WTC11 (cell line): ENCODE results near the gene TBCCD1. TPM values are rescaled to one million over a fixed set of nuclear protein-coding genes. Genes with fewer than 3 reads are reported as not detected.

ENCODE experiments used
- ATAC-seq: fragments of 200-7000 bp; cut with Tn5 transposase; 2 replicates; pipeline ENCODE4 v1.10.0; 2021; ENCODE audit warnings: mild to moderate bottlenecking, moderate library complexity
- CTCF ChIA-PET: fragments of 300-600 bp; sonication (Branson Sonifier 250); formaldehyde crosslinking; loops from one replicate; lab custom pipeline; 2021; ENCODE audit warnings: antibody characterized with exemption; lab: Charles Lee
- POLR2A ChIA-PET: fragments of 350-600 bp; sonication (Branson Sonifier 250); formaldehyde crosslinking; loops from one replicate; lab custom pipeline; 2021; ENCODE audit warnings: antibody characterized with exemption; lab: Charles Lee
- DNase-seq: peaks from one replicate; pipeline ENCODE4 v3.0.0; 2021; ENCODE audit warnings: low spot score
- H3K27ac Mint-ChIP-seq: 2 replicates; pipeline ENCODE4 v1.8.0; 2021; ENCODE audit warnings: mixed read lengths
- H3K27me3 Mint-ChIP-seq: 2 replicates; pipeline ENCODE4 v1.8.0; 2021; ENCODE audit warnings: low read depth, mild to moderate bottlenecking, moderate library complexity, mixed read lengths
- H3K36me3 Mint-ChIP-seq: 2 replicates; pipeline ENCODE4 v1.8.0; 2021; ENCODE audit warnings: mixed read lengths
- H3K4me1 Mint-ChIP-seq: 2 replicates; pipeline ENCODE4 v1.8.0; 2022; ENCODE audit warnings: mixed read lengths
- H3K4me3 Mint-ChIP-seq: 2 replicates; pipeline ENCODE4 v1.8.0; 2021; ENCODE audit warnings: mild to moderate bottlenecking, moderate library complexity, mixed read lengths
- H3K9me3 Mint-ChIP-seq: 2 replicates; pipeline ENCODE4 v1.8.0; 2021; ENCODE audit warnings: mixed read lengths
- ATF1 ChIP-seq: sonication (generic); formaldehyde crosslinking; IDR thresholded peaks from 2 replicates; pipeline ENCODE4 v1.8.1; 2023; ENCODE audit warnings: mild to moderate bottlenecking, moderate library complexity, missing genetic modification reagents
- CBFB ChIP-seq: sonication (generic); formaldehyde crosslinking; IDR thresholded peaks from 2 replicates; pipeline ENCODE4 v1.8.1; 2022; ENCODE audit warnings: mild to moderate bottlenecking, low read depth, missing genetic modification reagents
- CREB1 ChIP-seq: sonication (generic); formaldehyde crosslinking; IDR thresholded peaks from 2 replicates; pipeline ENCODE4 v1.8.0; 2023; ENCODE audit warnings: mild to moderate bottlenecking, missing genetic modification reagents
- GRHL2 ChIP-seq: fragments of 250-450 bp; sonication (Bioruptor Pico); IDR thresholded peaks from 2 replicates; pipeline ENCODE4 v1.8.0; 2022; ENCODE audit warnings: mild to moderate bottlenecking, moderate library complexity; ENCODE audit not compliant: insufficient replicate concordance, severe bottlenecking
- JUN ChIP-seq: sonication (generic); formaldehyde crosslinking; IDR thresholded peaks from 2 replicates; pipeline ENCODE4 v1.8.0; 2023; ENCODE audit warnings: mild to moderate bottlenecking, missing genetic modification reagents
- NR2C2 ChIP-seq: sonication (generic); formaldehyde crosslinking; IDR thresholded peaks from 2 replicates; pipeline ENCODE4 v1.8.0; 2022; ENCODE audit warnings: mild to moderate bottlenecking, missing genetic modification reagents
- RORB ChIP-seq: fragments of 250-450 bp; sonication (Bioruptor Pico); IDR thresholded peaks from 2 replicates; pipeline ENCODE4 v1.9.0; 2021; ENCODE audit warnings: mild to moderate bottlenecking
- SP1 ChIP-seq: sonication (generic); formaldehyde crosslinking; conservative IDR thresholded peaks from 2 replicates; pipeline ENCODE4 v1.8.1; 2022; ENCODE audit warnings: missing genetic modification reagents
- TCF7 ChIP-seq: sonication (generic); formaldehyde crosslinking; IDR thresholded peaks from 2 replicates; pipeline ENCODE4 v1.8.0; 2022; ENCODE audit warnings: mild to moderate bottlenecking, low read depth, missing genetic modification reagents, moderate library complexity
- TEAD1 ChIP-seq: sonication (generic); formaldehyde crosslinking; IDR thresholded peaks from 2 replicates; pipeline ENCODE4 v1.8.0; 2022; ENCODE audit warnings: mild to moderate bottlenecking, missing genetic modification reagents
- TP53 ChIP-seq: sonication (generic); formaldehyde crosslinking; IDR thresholded peaks from 2 replicates; pipeline ENCODE4 v1.8.1; 2023; ENCODE audit warnings: mild to moderate bottlenecking, missing genetic modification reagents
- ZBTB43 ChIP-seq: sonication (generic); formaldehyde crosslinking; IDR thresholded peaks from 2 replicates; pipeline ENCODE4 v1.8.1; 2023; ENCODE audit warnings: mild to moderate bottlenecking, missing genetic modification reagents
- ZNF121 ChIP-seq: sonication (generic); formaldehyde crosslinking; IDR thresholded peaks from 2 replicates; pipeline ENCODE4 v1.8.0; 2023; ENCODE audit warnings: missing genetic modification reagents
- ZNF263 ChIP-seq: sonication (generic); formaldehyde crosslinking; IDR thresholded peaks from 2 replicates; pipeline ENCODE4 v1.8.1; 2022; ENCODE audit warnings: low read depth, mild to moderate bottlenecking, moderate library complexity, missing genetic modification reagents
- ZNF416 ChIP-seq: fragments of 250-450 bp; sonication (Bioruptor Pico); IDR thresholded peaks from 2 replicates; pipeline ENCODE4 v1.9.0; 2021; ENCODE audit warnings: mild to moderate bottlenecking, inconsistent platforms
- ZNF425 ChIP-seq: fragments of 250-450 bp; sonication (Bioruptor Pico); conservative IDR thresholded peaks from 2 replicates; pipeline ENCODE4 v1.9.0; 2021; ENCODE audit warnings: mild to moderate bottlenecking
- total RNA-seq: library from RNA; stranded (reverse); gene quantifications from 3 replicates; pipeline ENCODE4 v1.2.3, GENCODE V29; 2021
- TF ChIP-seq, protein P1 (sequence below): sonication (generic); formaldehyde crosslinking; IDR thresholded peaks from 2 replicates; pipeline ENCODE4 v1.8.0; 2022; ENCODE audit warnings: mild to moderate bottlenecking, missing genetic modification reagents
- TF ChIP-seq, protein P2 (sequence below): fragments of 250-450 bp; sonication (Bioruptor Pico); IDR thresholded peaks from 2 replicates; pipeline ENCODE4 v1.9.0; 2021; ENCODE audit warnings: moderate library complexity, mild to moderate bottlenecking, inconsistent platforms, borderline replicate concordance

Gene TBCCD1
- total RNA-seq, 1 experiment from 2014 or later = 10.6 TPM

DNA sequence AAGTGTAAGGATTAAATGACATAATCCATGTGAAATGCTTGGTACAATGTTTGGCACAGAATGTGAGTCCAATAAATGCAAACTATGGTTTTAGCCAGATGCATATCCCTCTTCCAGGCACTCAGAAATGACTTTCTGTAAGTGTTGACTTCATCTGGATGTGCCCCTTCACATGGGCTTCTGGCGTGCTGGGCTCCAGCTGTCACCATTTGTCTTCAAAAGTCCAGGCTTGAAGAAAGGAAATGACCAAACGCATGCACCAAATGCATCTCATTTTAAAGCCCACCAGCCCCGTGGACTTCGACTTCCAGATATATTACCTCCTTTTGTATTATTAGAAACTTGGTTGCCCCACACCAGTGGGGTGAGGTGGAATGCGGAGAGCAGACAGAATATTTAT, 46.7 kb downstream of the TBCCD1 start:
- ATAC-seq (no peak), DNase-seq (no peak)
- Mint-ChIP-seq H3K9me3 (peaks cover 6% of the 10 kb centered on the region), H3K4me1 (peaks cover 4% of the 10 kb centered on the region), H3K36me3 (no peaks in the 10 kb centered on the region), H3K27ac (no peak overlapping the region), H3K4me3 (no peak overlapping the region), H3K27me3 (no peaks in the 10 kb centered on the region; the same call in none of the 2 replicates)
- POLR2A ChIA-PET = no interaction called here
- TF ChIP-seq GRHL2 (CRISPR knock-in tag) (no peak), JUN (CRISPR knock-in tag) (no peak)
- CTCF ChIA-PET = interaction anchor here (1.6 kb wide), 1 partner anchor 577 kb away, joined by 4 read pairs; no protein-coding TSS in a partner anchor

DNA sequence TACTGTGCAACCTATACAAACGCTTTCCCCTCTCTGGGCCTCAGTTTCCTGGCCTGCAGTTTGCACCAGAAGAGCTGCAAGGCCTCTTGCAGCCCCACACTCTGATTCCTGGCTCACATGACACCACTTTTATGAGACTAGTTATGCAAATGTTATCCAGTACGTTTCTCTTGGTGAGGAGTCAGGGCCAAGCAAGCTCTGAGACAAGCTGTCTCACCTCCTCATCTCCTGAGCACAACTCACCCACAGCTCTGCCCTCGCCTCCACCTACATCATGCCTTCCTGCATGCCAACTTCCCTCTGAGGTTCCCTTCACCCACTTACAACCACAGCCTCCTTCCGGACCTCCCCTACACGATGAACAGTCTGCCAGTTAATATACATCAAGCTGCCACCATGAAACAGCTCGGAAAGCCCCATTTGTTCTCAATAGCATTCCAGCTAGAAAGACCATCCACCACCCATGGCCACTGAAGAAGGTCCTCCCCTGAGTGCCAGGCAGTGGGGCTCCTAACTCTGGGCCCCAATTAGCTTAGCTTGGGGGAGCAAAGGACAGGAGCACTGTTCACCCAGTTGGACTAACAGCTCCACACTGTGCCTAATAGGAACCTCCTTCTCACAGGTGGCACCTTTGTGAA, 48.0 kb downstream of the TBCCD1 start:
- H3K4me3 Mint-ChIP-seq = no peak overlapping the region
- no peaks in the 10 kb centered on the region for H3K4me1 Mint-ChIP-seq
- DNase-seq (no peak), ATAC-seq (no peak)
- H3K27ac Mint-ChIP-seq = no peak overlapping the region
- no peak for TF ChIP-seq JUN (CRISPR knock-in tag)
- TF ChIP-seq, protein P1, sequence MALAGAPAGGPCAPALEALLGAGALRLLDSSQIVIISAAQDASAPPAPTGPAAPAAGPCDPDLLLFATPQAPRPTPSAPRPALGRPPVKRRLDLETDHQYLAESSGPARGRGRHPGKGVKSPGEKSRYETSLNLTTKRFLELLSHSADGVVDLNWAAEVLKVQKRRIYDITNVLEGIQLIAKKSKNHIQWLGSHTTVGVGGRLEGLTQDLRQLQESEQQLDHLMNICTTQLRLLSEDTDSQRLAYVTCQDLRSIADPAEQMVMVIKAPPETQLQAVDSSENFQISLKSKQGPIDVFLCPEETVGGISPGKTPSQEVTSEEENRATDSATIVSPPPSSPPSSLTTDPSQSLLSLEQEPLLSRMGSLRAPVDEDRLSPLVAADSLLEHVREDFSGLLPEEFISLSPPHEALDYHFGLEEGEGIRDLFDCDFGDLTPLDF (CRISPR knock-in tag) = no peak
- CTCF ChIA-PET = interaction anchor here (1.2 to 1.9 kb wide), 4 partner anchors 10 to 576 kb away, joined by 3 to 6 read pairs (median 4); no protein-coding TSS in a partner anchor
- H3K27me3 Mint-ChIP-seq = no peaks in the 10 kb centered on the region; the same call in none of the 2 replicates
- peaks cover 6% of the 10 kb centered on the region for H3K9me3 Mint-ChIP-seq
- H3K36me3 Mint-ChIP-seq = no peaks in the 10 kb centered on the region
- POLR2A ChIA-PET = no interaction called here

- Mint-ChIP-seq H3K27me3 (no peaks in the 10 kb centered on the region; the same call in 1 of the 2 replicates), H3K27ac (no peak overlapping the region), H3K9me3 (peaks cover 6% of the 10 kb centered on the region), H3K36me3 (no peaks in the 10 kb centered on the region), H3K4me1 (peaks cover 5% of the 10 kb centered on the region; the same call in 1 of the 2 replicates), H3K4me3 (no peak overlapping the region)
- TF ChIP-seq NR2C2 (CRISPR knock-in tag) = no peak
- TF ChIP-seq TCF7 (CRISPR knock-in tag) = no peak
- POLR2A ChIA-PET = no interaction called here
- ATAC-seq = no peak
- no peak for DNase-seq
- CTCF ChIA-PET = interaction anchor here (1.0 to 1.3 kb wide), 2 partner anchors 12 to 255 kb away, joined by 3 to 4 read pairs; no protein-coding TSS in a partner anchor
Measured at GRCh38 chr3:186517218-186517617, 49.9 kb downstream of the TBCCD1 start.

- Mint-ChIP-seq H3K4me3 (no peak overlapping the region), H3K27ac (no peak overlapping the region), H3K4me1 (peaks cover 5% of the 10 kb centered on the region; the same call in 1 of the 2 replicates), H3K36me3 (no peaks in the 10 kb centered on the region), H3K9me3 (peaks cover 6% of the 10 kb centered on the region), H3K27me3 (peaks cover under 1% of the 10 kb centered on the region)
- ChIA-PET CTCF (interaction anchor here (1.3 kb wide), 1 partner anchor 255 kb away, joined by 4 read pairs; no protein-coding TSS in a partner anchor), POLR2A (no interaction called here)
- ATAC-seq (no peak), DNase-seq (no peak)
- TF ChIP-seq ZNF425 (CRISPR knock-in tag) (no peak), CREB1 (CRISPR knock-in tag) (no peak), ZNF121 (CRISPR knock-in tag) (no peak), ZNF263 (no peak), ZNF416 (CRISPR knock-in tag) (no peak), RORB (CRISPR knock-in tag) (no peak), ZBTB43 (CRISPR knock-in tag) (no peak), CBFB (CRISPR knock-in tag) (no peak), ATF1 (CRISPR knock-in tag) (no peak), TP53 (CRISPR knock-in tag) (no peak), SP1 (CRISPR knock-in tag) (no peak), TEAD1 (CRISPR knock-in tag) (no peak)
- TF ChIP-seq, protein P2, sequence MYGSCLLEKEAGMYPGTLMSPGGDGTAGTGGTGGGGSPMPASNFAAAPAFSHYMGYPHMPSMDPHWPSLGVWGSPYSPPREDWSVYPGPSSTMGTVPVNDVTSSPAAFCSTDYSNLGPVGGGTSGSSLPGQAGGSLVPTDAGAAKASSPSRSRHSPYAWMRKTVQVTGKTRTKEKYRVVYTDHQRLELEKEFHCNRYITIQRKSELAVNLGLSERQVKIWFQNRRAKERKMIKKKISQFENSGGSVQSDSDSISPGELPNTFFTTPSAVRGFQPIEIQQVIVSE (CRISPR knock-in tag) = no peak
Measured at GRCh38 chr3:186516646-186517045, 50.5 kb downstream of the TBCCD1 start.
